K562 (cell line): ENCODE measurements around the gene VPS33A. TPM values are rescaled to one million over a fixed set of nuclear protein-coding genes. Genes with fewer than 3 reads are reported as not detected.

Experiments used
- CEBPB ChIP-seq: fragments of 450-650 bp; IDR thresholded peaks from 2 replicates; pipeline ENCODE4 v1.6.1; 2016; ENCODE audit warnings: missing genetic modification characterization, missing compliant biosample characterization
- ETV1 ChIP-seq: fragments of 450-650 bp; conservative IDR thresholded peaks from 2 replicates; pipeline ENCODE4 v1.6.1; 2016; ENCODE audit warnings: missing genetic modification characterization, control low read depth, low read depth, missing compliant biosample characterization
- FOXP1 ChIP-seq: sonication (generic); formaldehyde crosslinking; IDR thresholded peaks from 2 replicates; pipeline ENCODE4 v1.8.0; 2022; ENCODE audit warnings: mild to moderate bottlenecking, missing genetic modification reagents
- NFATC3 ChIP-seq: fragments of 450-650 bp; IDR thresholded peaks from 2 replicates; pipeline ENCODE4 v1.6.1; 2017; ENCODE audit warnings: mild to moderate bottlenecking
- TBL1XR1 ChIP-seq, 2 experiments: IDR thresholded peaks; 2 replicates each; pipeline ENCODE4 v1.6.1; 2012; ENCODE audit warnings: improper control_type of control experiment in 2 of 2, low read length in 2 of 2, mild to moderate bottlenecking in 1 of 2
- ZNF57 ChIP-seq: fragments of 450-650 bp; formaldehyde crosslinking; IDR thresholded peaks from 2 replicates; pipeline ENCODE4 v1.4.0; 2020; ENCODE audit warnings: mild to moderate bottlenecking, moderate library complexity
- ZNF75A ChIP-seq: fragments of 450-650 bp; formaldehyde crosslinking; IDR thresholded peaks from 2 replicates; pipeline ENCODE4 v1.4.0; 2020; ENCODE audit warnings: mild to moderate bottlenecking
- polyA plus RNA-seq, 8 experiments: library from polyadenylated mRNA; depleted of rRNA in 4 of 8; stranded (reverse) in 5 of 8; unstranded in 3 of 8; fragments of >200 nt; fragmentation: Nextera tagmentation in 2 of 8; fragmentation: Illumina TruSeq in 1 of 8; extraction: Ambion mirVana in 2 of 8; extraction: Trizol in 1 of 8; gene quantifications; 2 replicates each; pipeline versions ENCODE4 v1.2.1 to v1.2.3, GENCODE V29; 2011 to 2014; ENCODE audit warnings: inconsistent platforms in 1 of 8, missing spikeins in 1 of 8
- total RNA-seq, 7 experiments: library from RNA; depleted of rRNA in 6 of 7; stranded (reverse); fragments of >200 nt in 6 of 7; fragmentation: Illumina TruSeq in 2 of 7; extraction: Trizol in 2 of 7; gene quantifications; 2 replicates each; pipeline versions ENCODE4 v1.2.1 to v1.2.3, GENCODE V29; 2011 to 2021; ENCODE audit warnings: low replicate concordance in 1 of 7
- TF ChIP-seq, protein P1 (sequence below), 2 experiments: IDR thresholded peaks in 1 of 2; conservative IDR thresholded peaks in 1 of 2; 2 replicates each; pipeline ENCODE4 v1.6.1; 2016; ENCODE audit warnings: low read depth in 2 of 2, mild to moderate bottlenecking in 1 of 2, missing compliant biosample characterization in 1 of 2, missing genetic modification characterization in 1 of 2, moderate library complexity in 1 of 2
- TF ChIP-seq, protein P2 (sequence below), 2 experiments: fragments of 150-350 bp in 1 of 2; IDR thresholded peaks; 2 replicates each; pipeline ENCODE4 v1.6.1; 2012 to 2016; ENCODE audit warnings: low read depth in 2 of 2, low read length in 2 of 2, mild to moderate bottlenecking in 1 of 2, moderate library complexity in 1 of 2
- TF ChIP-seq, protein P3 (sequence below): sonication (generic); formaldehyde crosslinking; IDR thresholded peaks from 2 replicates; pipeline ENCODE4 v1.8.1; 2023; ENCODE audit warnings: mild to moderate bottlenecking, missing genetic modification reagents
- TF ChIP-seq, protein P4 (sequence below), 2 experiments: IDR thresholded peaks; 2 replicates each; pipeline ENCODE4 v1.6.1; 2012; ENCODE audit warnings: improper control_type of control experiment in 2 of 2, low read depth in 2 of 2, low read length in 2 of 2, borderline replicate concordance in 1 of 2

The VPS33A gene
- total and polyA plus RNA-seq, 9 of the 15 experiments (the other 6 are each of a cell fraction or from before 2014, with no cell fraction given): 10.6 to 34.3 (median 25.3) TPM

DNA sequence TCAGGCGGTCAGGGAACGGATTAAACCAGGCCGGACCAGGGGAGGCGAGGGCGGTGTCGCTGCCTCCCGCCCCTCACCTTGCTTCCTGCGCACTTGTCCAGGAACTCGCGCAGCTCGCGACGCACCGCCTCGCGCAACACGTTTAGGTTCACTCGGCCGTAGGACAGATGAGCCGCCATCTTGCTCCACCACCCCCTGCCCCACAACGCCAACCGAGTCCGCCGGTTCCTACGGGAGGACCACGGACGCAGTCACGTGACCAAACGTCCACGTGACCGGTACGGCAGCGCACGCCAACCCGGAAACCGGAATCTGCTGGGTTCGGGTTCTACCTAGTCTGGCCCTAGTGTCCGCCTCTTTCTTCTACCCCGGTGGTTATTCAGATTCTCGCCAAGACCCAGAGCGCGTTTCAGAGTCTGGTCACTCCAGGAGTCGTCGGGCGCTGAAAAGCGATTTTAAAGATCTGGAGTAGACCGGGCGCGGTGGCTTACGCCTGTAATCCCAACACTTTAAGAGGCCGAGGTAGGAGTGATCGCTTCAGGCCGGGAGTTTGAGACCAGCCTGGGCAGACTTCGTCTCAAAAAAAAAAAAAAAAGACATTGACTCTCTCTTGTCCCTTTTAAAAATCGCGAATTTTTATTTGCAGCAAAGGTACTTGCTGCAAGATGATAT is at the start of gene VPS33A (continued):
- TF ChIP-seq TBL1XR1 (IDR thresholded peaks at IDR 0.05; ENCODE audit: low read length in 2 of 2) (no peak), ZNF75A (CRISPR knock-in tag) (no peak), NFATC3 (no peak), ZNF57 (CRISPR knock-in tag) (no peak), ETV1 (tag) (peak; percentile 84), CEBPB (tag) (no peak), FOXP1 (0 out of 2 replicates have a peak, but pooled peaks have one; percentile 55)
- TF ChIP-seq, protein P1, sequence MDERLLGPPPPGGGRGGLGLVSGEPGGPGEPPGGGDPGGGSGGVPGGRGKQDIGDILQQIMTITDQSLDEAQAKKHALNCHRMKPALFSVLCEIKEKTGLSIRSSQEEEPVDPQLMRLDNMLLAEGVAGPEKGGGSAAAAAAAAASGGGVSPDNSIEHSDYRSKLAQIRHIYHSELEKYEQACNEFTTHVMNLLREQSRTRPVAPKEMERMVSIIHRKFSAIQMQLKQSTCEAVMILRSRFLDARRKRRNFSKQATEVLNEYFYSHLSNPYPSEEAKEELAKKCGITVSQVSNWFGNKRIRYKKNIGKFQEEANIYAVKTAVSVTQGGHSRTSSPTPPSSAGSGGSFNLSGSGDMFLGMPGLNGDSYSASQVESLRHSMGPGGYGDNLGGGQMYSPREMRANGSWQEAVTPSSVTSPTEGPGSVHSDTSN (CRISPR knock-in tag; IDR thresholded peaks at IDR 0.05; ENCODE audit: low read depth): no peak
- TF ChIP-seq, protein P1 (tag; conservative IDR thresholded peaks at IDR 0.05; ENCODE audit: low read depth): no peak
- TF ChIP-seq, protein P2, sequence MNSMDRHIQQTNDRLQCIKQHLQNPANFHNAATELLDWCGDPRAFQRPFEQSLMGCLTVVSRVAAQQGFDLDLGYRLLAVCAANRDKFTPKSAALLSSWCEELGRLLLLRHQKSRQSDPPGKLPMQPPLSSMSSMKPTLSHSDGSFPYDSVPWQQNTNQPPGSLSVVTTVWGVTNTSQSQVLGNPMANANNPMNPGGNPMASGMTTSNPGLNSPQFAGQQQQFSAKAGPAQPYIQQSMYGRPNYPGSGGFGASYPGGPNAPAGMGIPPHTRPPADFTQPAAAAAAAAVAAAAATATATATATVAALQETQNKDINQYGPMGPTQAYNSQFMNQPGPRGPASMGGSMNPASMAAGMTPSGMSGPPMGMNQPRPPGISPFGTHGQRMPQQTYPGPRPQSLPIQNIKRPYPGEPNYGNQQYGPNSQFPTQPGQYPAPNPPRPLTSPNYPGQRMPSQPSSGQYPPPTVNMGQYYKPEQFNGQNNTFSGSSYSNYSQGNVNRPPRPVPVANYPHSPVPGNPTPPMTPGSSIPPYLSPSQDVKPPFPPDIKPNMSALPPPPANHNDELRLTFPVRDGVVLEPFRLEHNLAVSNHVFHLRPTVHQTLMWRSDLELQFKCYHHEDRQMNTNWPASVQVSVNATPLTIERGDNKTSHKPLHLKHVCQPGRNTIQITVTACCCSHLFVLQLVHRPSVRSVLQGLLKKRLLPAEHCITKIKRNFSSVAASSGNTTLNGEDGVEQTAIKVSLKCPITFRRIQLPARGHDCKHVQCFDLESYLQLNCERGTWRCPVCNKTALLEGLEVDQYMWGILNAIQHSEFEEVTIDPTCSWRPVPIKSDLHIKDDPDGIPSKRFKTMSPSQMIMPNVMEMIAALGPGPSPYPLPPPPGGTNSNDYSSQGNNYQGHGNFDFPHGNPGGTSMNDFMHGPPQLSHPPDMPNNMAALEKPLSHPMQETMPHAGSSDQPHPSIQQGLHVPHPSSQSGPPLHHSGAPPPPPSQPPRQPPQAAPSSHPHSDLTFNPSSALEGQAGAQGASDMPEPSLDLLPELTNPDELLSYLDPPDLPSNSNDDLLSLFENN (IDR thresholded peaks at IDR 0.05; ENCODE audit: low read depth in 2 of 2, low read length in 2 of 2): no peak
- TF ChIP-seq, protein P3, sequence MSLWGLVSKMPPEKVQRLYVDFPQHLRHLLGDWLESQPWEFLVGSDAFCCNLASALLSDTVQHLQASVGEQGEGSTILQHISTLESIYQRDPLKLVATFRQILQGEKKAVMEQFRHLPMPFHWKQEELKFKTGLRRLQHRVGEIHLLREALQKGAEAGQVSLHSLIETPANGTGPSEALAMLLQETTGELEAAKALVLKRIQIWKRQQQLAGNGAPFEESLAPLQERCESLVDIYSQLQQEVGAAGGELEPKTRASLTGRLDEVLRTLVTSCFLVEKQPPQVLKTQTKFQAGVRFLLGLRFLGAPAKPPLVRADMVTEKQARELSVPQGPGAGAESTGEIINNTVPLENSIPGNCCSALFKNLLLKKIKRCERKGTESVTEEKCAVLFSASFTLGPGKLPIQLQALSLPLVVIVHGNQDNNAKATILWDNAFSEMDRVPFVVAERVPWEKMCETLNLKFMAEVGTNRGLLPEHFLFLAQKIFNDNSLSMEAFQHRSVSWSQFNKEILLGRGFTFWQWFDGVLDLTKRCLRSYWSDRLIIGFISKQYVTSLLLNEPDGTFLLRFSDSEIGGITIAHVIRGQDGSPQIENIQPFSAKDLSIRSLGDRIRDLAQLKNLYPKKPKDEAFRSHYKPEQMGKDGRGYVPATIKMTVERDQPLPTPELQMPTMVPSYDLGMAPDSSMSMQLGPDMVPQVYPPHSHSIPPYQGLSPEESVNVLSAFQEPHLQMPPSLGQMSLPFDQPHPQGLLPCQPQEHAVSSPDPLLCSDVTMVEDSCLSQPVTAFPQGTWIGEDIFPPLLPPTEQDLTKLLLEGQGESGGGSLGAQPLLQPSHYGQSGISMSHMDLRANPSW (CRISPR knock-in tag): peak; percentile 18; the same call in 1 of the 2 replicates
- TF ChIP-seq, protein P4, sequence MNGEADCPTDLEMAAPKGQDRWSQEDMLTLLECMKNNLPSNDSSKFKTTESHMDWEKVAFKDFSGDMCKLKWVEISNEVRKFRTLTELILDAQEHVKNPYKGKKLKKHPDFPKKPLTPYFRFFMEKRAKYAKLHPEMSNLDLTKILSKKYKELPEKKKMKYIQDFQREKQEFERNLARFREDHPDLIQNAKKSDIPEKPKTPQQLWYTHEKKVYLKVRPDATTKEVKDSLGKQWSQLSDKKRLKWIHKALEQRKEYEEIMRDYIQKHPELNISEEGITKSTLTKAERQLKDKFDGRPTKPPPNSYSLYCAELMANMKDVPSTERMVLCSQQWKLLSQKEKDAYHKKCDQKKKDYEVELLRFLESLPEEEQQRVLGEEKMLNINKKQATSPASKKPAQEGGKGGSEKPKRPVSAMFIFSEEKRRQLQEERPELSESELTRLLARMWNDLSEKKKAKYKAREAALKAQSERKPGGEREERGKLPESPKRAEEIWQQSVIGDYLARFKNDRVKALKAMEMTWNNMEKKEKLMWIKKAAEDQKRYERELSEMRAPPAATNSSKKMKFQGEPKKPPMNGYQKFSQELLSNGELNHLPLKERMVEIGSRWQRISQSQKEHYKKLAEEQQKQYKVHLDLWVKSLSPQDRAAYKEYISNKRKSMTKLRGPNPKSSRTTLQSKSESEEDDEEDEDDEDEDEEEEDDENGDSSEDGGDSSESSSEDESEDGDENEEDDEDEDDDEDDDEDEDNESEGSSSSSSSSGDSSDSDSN (IDR thresholded peaks at IDR 0.05; ENCODE audit: borderline replicate concordance in 1 of 2, low read depth in 2 of 2, low read length in 2 of 2): peak in 1 of 2 experiments; percentile 52; a peak in 1 of 4 replicates
